GM19468 (cell line): ENCODE results near the gene FTO.

Experiments
- ATAC-seq: cut with Tn5 transposase; IDR thresholded peaks from one replicate; pipeline ENCODE4 v1.9.1; 2021; ENCODE audit warnings: mild to moderate bottlenecking, moderate library complexity, moderate number of reproducible peaks; ENCODE audit not compliant: unreplicated experiment; ENCODE audit errors: extremely low read depth

The FTO gene

GRCh38 chr16:53707671-53708070 lies 3.7 kb downstream of the FTO start:
- ATAC-seq = no peak

GRCh38 chr16:53708490-53708889 lies 4.5 kb downstream of the FTO start:
- ATAC-seq = no peak

GRCh38 chr16:53711390-53711789 lies 7.4 kb downstream of the FTO start:
- no peak for ATAC-seq

- ATAC-seq = no peak
Measured at GRCh38 chr16:53712065-53712464, 8.1 kb downstream of the FTO start.

- ATAC-seq = no peak
Measured at GRCh38 chr16:53713403-53714204, 9.6 kb downstream of the FTO start.

GRCh38 chr16:53714205-53715022 lies 10.5 kb downstream of the FTO start:
- no peak for ATAC-seq

- no peak for ATAC-seq
Measured at GRCh38 chr16:53715023-53715384, 11.0 kb downstream of the FTO start.

GRCh38 chr16:53717577-53717976 lies 13.6 kb downstream of the FTO start:
- ATAC-seq = no peak

- ATAC-seq = no peak
Measured at GRCh38 chr16:53721017-53721416, 17.1 kb downstream of the FTO start.

- no peak for ATAC-seq
Measured at GRCh38 chr16:53726625-53727024, 22.7 kb downstream of the FTO start.

GRCh38 chr16:53730693-53731092 lies 26.7 kb downstream of the FTO start:
- no peak for ATAC-seq

GRCh38 chr16:53732296-53732929 lies 28.5 kb downstream of the FTO start:
- ATAC-seq = no peak

GRCh38 chr16:53734908-53735307 lies 31.0 kb downstream of the FTO start:
- ATAC-seq = no peak

GRCh38 chr16:53736297-53736696 lies 32.3 kb downstream of the FTO start:
- ATAC-seq = no peak

GRCh38 chr16:53737552-53737951 lies 33.6 kb downstream of the FTO start:
- no peak for ATAC-seq

GRCh38 chr16:53740476-53740875 lies 36.5 kb downstream of the FTO start:
- ATAC-seq = no peak

GRCh38 chr16:53740933-53741531 lies 37.1 kb downstream of the FTO start:
- ATAC-seq = no peak

- ATAC-seq = no peak
Measured at GRCh38 chr16:53741546-53741945, 37.6 kb downstream of the FTO start.

GRCh38 chr16:53743149-53743566 lies 39.2 kb downstream of the FTO start:
- ATAC-seq = no peak

GRCh38 chr16:53744449-53744848 lies 40.5 kb downstream of the FTO start:
- peak; percentile 43 for ATAC-seq

GRCh38 chr16:53745086-53745485 lies 41.1 kb downstream of the FTO start:
- ATAC-seq = no peak
